VCaP (cell line): ENCODE results near the gene TXNDC16.
A peak's percentile ranks its signal among the peaks of the same experiment; 100 is the strongest.

Experiments
- H3K27ac ChIP-seq: fragments of 450-650 bp; 2 replicates; pipeline ENCODE4 v1.5.1; 2017
- TF ChIP-seq, protein P1 (sequence below): fragments of 450-650 bp; conservative IDR thresholded peaks from 2 replicates; pipeline ENCODE4 v1.5.1; 2017; ENCODE audit warnings: mild to moderate bottlenecking, moderate library complexity

The TXNDC16 gene

GRCh38 chr14:52402812-52403526 lies 149.3 kb downstream of the TXNDC16 start:
- H3K27ac ChIP-seq, result no peak overlapping the region
- TF ChIP-seq, protein P1, sequence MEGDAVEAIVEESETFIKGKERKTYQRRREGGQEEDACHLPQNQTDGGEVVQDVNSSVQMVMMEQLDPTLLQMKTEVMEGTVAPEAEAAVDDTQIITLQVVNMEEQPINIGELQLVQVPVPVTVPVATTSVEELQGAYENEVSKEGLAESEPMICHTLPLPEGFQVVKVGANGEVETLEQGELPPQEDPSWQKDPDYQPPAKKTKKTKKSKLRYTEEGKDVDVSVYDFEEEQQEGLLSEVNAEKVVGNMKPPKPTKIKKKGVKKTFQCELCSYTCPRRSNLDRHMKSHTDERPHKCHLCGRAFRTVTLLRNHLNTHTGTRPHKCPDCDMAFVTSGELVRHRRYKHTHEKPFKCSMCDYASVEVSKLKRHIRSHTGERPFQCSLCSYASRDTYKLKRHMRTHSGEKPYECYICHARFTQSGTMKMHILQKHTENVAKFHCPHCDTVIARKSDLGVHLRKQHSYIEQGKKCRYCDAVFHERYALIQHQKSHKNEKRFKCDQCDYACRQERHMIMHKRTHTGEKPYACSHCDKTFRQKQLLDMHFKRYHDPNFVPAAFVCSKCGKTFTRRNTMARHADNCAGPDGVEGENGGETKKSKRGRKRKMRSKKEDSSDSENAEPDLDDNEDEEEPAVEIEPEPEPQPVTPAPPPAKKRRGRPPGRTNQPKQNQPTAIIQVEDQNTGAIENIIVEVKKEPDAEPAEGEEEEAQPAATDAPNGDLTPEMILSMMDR, result no peak

- TF ChIP-seq, protein P1, result no peak
- no peak overlapping the region for H3K27ac ChIP-seq
Measured at GRCh38 chr14:52400846-52401245, 151.5 kb downstream of the TXNDC16 start.

DNA sequence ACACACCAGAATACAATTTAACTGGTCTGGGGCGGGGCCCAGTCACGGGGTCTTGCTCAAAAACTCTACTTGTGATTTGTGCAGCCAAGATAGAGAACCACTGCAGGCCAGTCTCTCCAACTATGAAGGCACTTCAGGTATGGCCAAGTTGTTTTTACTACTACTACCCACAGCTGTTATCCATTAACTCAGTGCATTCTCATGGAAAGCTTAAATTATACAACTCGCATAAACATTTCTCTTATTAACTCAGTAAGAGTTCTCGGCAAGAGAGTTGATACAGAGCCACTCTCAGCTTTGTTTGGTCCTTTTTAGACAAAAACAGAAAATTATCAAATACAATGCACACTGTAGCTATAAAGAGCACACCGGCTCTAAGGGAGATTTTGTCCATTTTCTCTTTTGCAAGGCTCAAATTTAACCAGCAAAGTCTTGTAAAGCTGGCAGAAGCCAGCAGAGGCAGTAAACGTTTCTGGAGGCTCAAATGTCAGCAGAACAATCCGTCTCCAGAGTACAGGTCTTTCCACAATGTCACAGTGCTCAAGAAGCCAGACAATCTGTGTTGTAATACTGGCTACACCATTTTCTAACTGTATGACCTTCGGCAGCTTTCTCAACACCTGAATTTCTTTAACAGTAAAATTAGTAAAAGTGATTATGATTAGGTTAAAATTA lies 152.2 kb downstream of the TXNDC16 start:
- TF ChIP-seq, protein P1, result peak; percentile 32

DNA sequence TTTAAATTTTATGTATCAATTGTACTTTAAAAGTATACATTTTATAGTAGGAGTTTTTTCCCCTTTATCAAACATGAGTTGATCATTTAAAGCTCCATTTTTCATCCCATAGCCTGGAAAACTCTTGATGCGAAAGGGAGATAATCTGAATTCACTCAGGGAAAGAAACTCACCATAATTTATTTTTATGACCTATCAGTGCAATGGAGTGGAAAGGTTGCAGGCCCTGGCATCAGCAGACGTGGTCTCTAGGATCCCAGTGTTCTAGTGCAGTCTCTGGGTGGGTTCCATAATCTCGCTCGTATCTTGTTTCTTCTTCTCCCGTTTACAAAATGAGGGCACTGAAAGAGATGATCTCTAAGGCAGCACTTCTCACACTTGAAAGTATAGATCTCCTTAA lies 153.2 kb downstream of the TXNDC16 start:
- no peak overlapping the region for H3K27ac ChIP-seq
- TF ChIP-seq, protein P1, result no peak

More for the DNA sequence above, 152.2 kb downstream of the TXNDC16 start:
- H3K27ac ChIP-seq, result no peak overlapping the region

DNA sequence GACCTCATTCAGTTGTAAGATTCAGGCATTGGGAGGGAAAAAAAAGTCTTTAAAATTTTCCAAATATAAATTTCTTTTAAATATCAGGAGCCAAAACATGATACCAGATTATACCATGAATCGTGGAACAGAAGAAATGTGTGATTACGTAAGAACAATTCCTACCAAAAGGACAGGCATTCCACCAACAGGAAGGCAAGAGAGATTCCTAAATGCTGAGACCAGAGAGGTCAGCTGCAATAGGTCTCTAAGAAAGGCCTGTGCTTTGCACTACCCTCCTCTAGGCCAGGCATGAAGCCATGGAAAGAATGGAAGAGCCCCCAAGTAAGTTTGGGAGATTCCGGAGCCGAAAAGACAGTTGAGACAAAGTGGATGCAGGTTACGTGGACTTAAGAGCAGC lies 154.5 kb downstream of the TXNDC16 start:
- TF ChIP-seq, protein P1, result no peak
- no peak overlapping the region for H3K27ac ChIP-seq

GRCh38 chr14:52395728-52396127 lies 156.6 kb downstream of the TXNDC16 start:
- H3K27ac ChIP-seq, result no peak overlapping the region
- TF ChIP-seq, protein P1, result no peak

- TF ChIP-seq, protein P1, result no peak
- H3K27ac ChIP-seq, result no peak overlapping the region
Measured at GRCh38 chr14:52391881-52392615, 160.3 kb downstream of the TXNDC16 start.
